NOMO-1 treated with DMSO at 0.1 percent for 48 hours (cell line): ENCODE measurements around the gene PPIL4.
"Not testable (repeated sequence)": the region's sequence is repeated elsewhere in the genome, so short reads cannot be mapped to it uniquely, and the experiment has no call there.

Experiments
- DNase-seq: peaks from one replicate; lab custom pipeline; 2025; ENCODE audit not compliant: unreplicated experiment; lab: John Stamatoyannopoulos, UW

The PPIL4 gene

GRCh38 chr6:149534742-149535141 lies 11.1 kb downstream of the PPIL4 start:
- DNase-seq: no peak

DNA sequence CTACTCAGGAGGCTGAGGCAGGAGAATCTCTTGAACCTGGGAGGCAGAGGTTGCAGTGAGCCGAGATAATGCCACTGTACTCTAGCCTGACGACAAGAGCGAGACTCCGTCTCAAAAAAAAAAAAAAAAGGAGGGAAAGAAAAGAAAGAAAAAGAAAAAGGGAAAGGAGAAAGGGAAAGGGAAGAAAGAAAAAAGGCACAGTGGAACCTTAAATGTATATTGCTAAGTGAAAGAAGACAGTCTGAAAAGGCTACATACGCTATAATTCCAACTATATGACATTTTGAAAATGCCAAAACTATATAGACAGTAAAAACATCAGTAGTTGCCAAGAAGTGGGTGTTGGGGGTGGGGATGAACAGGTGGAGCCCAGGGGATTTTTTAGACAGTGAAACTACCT lies 16.2 kb downstream of the PPIL4 start:
- no peak for DNase-seq

DNA sequence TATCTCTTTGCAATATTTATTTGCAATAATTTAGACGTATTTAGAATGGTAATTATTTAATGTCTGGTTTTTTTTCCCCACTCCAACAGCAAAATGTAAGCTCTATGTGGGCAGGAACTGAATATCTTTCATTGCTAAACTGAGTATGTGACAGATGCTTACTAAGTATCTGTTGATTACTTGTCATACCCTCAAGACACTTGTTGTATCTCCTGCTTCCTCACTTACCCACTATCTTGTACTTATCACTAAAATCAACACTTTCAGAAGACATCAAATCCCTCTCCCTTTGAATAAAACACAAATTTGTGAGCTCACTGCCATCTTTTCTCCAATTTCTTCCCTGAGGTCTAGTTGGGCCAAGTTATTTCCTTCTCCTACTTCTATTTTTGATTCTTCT lies 30.3 kb downstream of the PPIL4 start:
- DNase-seq: no peak

DNA sequence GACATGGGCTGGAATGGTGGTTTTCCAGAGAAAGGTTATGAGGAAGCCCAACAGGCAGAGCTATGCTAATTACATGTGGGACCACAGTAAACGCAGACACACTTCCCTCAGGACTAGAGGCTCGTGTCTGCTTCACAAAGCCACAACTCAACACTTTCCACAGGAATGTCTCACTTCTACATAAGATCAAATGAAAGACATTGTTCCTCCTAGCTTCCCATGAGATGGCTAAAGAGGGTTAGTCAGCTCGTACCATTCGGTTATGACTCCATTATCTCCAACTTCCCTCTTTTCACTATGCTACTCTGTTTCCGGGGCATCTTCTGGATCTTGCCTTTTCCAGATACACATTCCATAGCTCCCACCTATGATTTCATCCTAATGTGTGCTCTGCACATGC lies 31.9 kb downstream of the PPIL4 start:
- DNase-seq: no peak

DNA sequence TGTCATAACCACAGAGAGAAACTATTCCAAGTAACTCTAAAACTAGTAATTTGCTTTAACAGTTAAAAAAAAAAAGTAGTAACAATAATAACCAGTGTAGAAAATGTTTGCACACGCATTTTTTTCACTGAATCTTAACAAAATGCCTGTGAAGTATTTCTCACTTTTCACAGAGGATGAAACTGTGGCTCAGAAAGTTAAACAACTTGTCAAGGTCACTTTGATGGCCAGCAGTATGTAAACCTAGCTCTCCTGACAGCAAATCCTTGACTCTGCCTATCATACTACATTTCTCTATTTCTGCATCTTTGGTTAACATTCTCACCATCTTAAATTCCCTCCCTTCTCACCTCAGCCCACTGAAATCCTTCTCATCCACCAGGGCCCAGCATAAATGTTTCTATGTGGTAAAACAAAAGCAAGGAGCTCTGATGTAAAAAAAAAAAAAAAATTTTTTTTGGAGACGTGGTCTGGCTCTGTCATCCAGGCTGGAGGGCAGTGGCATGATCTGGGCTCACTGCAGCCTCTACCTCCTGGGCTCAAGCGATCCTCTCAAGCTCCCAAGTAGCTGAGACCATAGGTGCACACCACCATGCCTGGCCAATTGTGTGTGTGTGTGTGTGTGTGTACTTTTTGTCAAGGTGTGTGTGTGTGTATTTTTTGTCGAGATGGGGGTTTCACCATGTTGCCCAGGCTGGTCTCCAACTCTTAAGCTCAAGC lies 34.9 kb downstream of the PPIL4 start:
- DNase-seq: no peak

DNA sequence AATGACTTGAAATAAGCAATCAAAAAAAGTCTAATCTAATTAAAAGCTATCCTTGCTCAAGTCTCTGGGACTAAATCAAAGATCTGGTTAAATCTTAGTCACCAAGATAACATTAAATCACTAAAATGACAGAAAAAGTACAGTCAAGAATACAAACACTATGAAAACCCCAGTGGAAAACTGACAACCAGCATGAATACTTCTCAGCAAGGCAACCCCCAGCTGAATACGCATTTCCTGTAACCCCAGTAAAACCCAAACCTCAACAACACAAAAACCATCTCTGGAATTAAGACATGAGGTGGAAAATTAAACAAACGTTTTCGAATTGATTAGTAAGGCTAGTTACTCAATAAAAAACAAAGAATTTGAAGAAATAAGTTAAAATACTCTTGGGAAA lies 37.4 kb downstream of the PPIL4 start:
- DNase-seq: no peak

GRCh38 chr6:149503872-149504271 lies 42.0 kb downstream of the PPIL4 start:
- no peak for DNase-seq

DNA sequence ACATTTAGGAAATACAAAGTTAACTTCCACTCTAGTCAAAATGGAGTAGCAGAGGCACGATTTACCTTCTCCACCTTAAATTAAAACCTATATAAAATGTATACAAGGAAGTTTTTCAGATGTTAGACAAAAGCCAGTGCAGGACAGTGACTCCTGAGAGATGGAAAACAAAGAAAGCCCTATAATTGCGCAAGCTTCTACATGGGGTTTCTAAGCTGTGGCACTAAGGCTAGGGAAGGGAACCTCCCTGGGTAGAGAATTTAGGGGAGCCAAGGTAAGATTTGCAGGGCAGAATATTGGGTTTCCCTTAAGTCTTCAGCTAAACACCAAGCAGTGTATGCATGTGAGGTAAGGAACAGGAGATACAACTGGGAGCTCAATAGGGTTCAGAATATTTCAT lies 42.6 kb downstream of the PPIL4 start:
- DNase-seq: no peak

- DNase-seq: no peak
These were observed 44.1 kb downstream of the PPIL4 start for GRCh38 chr6:149501768-149502167.

DNA sequence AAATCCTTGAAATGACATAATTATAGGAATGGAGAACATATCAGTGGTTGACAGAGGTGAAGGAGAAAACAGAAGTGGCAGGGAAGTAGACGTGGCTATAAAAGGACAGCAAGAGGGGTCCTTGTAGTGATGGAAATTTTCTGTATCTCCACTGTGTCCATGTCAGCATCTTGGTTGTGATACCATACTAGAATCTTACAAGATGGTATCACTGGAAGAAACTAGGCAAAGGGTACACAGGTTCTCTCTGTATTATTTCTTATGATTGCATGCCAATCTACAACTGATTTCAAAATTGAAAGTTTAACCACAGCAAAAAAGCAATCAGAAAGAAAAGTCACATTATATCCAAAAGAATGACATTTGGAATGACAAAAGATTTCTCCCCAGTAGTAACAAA lies 44.6 kb downstream of the PPIL4 start:
- no peak for DNase-seq

- DNase-seq: no peak
These were observed 45.7 kb downstream of the PPIL4 start for GRCh38 chr6:149500096-149500495.

DNA sequence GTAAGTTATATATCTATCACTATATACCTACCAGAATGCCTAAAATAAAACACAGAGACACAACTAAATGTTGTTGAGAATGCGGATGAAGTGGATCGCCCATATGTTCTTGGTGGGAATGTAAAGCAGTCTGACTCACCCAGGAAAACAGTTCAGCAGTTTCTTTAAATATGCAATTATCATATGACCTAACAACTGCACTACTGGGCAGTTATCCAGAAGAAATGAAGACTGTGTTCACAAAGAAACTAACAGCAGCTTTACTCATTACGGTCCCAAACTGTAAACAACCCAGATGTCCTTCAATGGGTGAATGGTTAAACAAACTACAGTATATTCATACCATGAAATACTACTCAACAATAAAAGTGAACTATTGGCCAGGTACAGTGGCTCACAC lies 46.8 kb downstream of the PPIL4 start:
- DNase-seq: no peak

DNA sequence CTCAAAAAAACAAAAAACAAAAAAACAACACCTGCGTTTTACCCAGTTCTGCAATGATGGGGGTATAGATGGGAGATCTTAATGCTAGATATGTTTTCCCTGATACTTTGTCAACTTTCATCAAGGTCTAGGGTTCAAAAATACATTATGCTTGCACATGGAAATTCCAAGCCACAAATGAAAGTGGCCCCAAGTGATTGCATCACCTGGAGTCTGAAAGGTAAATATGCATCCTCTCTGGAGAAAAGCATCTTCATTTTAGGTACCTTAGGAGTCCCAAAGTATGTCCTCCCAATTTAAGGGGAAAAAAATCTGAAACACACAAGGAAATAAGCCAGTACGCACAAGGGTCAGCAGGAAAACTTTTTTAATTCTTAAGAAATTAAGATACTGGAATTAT lies 48.5 kb downstream of the PPIL4 start:
- DNase-seq: no peak

DNA sequence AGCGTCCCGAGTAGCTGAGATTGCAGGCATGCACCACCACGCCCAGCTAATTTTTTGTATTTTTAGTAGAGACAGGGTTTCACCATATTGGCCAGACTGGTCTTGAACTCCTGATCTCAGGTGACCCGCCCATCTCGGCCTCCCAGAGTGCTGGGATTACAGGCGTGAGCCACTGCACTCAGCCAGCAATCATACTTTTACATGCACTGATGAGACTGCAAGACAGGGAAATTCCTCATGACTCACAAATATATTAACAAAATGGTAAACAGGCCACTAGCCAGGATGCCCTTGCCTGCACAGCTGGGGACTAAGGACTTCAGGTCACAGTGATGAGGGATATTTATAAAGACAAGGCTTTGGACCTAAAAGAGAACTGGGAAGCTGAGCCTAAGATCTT lies 49.2 kb downstream of the PPIL4 start:
- DNase-seq: not testable (repeated sequence)

DNA sequence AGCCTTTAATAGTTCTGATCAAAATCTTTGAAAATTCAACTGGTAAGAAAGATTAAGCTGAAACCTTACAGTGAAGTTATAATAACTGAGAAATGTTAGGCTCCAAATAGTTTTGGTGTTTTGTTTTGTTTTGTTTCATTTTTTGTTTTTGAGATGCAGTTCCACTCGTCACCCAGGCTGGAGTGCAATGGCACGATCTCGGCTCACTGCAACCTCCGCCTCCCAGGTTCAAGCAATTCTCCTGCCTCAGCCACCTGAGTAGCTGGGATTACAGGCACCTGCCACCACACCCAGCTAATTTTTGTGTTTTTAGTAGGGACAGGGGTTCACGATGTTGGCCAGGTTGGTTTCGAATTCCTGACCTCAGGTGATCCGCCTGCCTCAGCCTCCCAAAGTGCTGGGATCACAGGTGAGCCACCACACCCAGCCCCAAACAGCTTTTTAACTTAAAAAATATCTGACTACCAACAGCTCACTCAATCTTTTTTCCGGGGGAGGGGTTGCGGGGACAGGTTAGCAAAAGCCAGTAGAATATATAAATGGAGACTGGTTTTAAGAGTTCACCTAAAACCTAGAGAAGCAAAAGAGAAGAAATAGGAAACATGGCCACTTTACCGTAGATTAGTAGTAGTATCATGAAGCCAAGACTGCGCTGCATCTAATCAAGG lies 50.4 kb downstream of the PPIL4 start:
- DNase-seq: not testable (repeated sequence)

DNA sequence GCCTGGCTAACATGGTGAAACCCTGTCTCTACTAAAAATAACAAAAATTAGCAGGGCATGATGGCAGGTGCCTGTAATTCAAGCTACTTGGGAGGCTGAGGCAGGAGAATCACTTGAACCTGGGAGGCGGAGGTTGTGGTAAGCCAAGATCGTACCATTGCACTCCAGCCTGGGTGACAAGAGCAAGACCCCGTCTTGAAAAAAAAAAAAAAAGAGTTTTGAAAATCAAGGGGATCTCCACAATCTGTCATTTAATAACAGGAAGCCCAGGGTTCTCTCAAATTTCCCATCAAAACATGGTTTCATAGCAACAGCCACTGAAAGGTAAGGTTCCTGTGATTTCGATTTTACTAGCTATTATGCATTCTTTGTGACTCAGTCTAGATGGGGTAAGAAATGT lies 51.0 kb downstream of the PPIL4 start:
- not testable (repeated sequence) for DNase-seq

GRCh38 chr6:149493761-149494320 lies 52.0 kb downstream of the PPIL4 start:
- no peak for DNase-seq

DNA sequence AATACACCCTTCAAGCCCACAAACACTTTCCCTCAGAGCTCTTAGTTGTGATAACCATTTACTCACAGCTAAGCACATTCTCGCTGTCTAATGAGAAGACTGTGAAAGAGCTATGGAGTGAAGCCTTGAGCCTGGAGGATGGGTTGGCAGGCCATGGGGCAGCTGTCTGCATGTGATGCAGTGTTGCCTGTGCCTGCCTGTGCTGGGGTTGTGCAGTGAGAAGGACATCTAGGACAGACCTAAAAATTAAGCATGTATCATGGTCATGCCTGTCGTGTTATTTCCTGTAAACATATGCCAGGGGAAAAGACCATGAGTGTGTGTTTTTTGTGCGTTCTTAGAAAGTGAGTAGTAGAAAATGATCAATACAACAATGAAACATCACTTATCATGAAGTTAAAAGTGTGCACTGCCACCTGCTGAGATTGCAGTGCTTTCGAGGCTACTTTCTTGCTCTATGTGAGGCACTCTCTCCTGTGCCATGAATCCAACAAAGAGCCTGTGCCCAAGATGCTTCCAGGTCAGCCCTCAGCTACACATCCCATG lies 53.0 kb downstream of the PPIL4 start:
- no peak for DNase-seq

DNA sequence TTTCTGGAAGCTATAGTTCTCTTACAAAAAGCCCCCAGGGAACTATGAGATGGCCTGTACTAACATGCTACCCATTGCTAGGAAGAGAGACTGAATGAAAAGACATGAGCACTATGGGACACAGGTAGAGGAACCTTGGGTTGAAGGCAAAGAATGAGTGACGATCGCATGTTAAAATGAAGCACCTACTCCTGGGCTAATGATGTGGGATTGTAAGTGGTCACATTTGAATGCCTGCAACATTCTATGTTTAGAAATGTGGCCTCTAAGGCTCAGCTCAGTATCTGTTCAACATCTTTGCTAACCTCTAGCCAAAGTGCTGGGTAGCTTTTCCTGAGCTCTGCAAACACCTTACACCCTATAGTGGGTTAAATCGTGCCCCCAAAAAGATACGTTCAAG lies 55.9 kb downstream of the PPIL4 start:
- no peak for DNase-seq

DNA sequence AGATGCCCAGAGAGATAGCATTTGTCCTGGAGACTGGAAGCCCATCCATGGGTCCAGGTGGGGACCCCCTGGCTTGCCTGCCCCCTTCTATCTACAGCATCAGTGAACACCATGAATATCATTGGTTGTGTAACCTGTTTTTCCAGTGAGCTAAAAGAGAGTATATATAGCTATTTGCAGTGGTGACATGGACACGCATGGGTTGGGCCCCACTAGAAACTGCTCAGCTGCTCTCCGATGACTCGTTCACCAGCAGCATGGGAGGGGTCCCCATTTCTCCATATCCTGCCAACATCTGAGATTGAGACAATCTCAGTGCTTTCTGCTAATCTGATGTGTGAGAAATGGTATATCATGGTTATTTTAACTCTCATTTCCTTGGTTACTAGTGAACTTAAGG lies 57.0 kb downstream of the PPIL4 start:
- peak; percentile 70 for DNase-seq

- no peak for DNase-seq
These were observed 58.5 kb downstream of the PPIL4 start for GRCh38 chr6:149487316-149487715.
